Suppressor macrophage (primary cell): ENCODE results near the gene LILRA5.
"Not testable (repeated sequence)": the region's sequence is repeated elsewhere in the genome, so short reads cannot be mapped to it uniquely, and the experiment has no call there.

Experiments
- DNase-seq, 4 experiments: peaks; one replicate each; pipeline ENCODE4 v3.0.0-alpha.2; 2020 to 2022

LILRA5 gene

DNA sequence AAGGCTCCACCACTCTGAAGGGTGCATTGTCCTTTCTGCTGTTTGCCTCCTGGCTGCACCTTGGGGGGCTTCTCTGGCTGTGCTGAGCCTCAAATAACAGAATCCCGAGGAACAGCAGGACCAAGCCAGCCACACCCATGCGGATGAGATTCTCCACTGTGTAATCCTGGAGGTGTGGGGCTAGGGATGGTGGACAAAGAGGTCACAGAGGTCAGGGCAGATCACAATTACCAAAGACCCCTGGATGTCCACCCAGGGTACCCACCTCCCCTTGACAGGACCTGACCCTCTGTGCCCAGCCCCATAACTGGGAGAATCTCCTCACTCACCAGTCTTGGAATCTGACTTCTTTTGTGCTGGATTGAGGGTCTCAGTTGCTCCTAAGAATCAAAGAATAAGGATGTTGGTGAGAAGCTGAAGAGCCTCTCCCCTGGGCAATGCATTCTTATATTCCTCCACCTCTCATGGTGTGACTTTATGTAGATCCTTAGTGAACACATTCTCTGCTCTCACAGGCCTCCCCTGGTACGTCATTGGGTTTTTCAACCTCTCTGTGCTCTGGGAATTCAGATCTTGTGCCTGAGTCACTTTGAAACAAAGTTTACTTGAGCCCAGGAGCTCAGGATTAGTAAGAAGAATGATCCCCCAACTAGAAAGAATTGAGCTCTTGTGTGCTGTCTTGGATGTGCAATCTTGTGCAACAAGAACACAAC, 20.8 kb upstream of the LILRA5 start:
- no peak for DNase-seq

- DNase-seq, result no peak
Measured at GRCh38 chr19:54332149-54332548, 19.2 kb upstream of the LILRA5 start.

- DNase-seq, result no peak
Measured at GRCh38 chr19:54331626-54332025, 18.7 kb upstream of the LILRA5 start.

DNA sequence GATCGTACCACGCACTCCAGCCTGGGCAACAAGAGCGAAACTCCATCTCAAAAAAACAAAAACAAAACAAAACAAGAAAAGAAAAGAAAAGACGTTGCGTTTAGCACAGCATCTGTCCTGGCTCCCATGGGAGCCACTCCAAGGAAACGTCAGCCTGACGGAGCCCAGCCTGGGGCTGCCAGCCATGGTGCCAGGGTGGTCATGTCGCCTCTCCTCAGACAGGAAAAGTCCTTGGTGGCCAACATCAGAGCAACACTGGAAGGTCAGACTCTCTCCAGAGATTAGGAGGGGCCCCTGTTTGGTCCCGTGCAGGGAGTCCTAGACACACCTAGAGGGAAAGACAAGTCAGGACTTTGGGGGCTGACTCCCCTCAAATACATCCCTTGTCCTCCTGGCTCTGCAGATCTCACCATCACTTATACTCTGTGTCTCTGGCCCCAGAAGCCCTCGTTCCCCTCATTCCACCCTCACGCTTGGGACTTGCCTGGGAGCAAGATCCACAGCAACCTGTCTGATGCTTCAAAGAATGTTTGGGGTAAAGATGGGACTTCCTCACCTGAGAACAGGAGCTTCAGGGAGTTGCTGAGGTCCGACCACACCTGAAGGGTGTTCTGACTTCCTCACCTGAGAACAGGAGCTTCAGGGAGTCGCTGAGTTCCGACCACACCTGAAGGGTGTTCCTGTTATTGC, 16.7 kb upstream of the LILRA5 start:
- DNase-seq, result no peak

DNA sequence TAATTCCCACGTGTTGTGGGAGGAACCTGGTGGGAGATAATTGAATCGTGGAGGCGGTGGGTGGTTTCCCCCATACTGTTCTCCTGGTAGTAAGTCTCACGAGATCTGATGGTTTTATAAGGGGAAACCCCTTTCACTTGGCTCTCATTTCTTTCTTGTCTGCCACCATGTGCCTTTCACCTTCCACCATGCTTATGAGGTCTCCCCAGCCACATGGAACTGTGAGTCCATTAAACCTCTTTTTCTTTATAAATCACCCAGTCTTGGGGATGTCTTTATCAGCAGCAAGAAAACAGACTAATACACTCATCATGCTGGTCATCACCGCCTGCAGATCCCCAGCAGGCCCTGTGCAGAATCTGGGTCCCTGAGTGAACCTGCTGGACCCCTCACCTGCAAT, 15.8 kb upstream of the LILRA5 start:
- not testable (repeated sequence) for DNase-seq

DNA sequence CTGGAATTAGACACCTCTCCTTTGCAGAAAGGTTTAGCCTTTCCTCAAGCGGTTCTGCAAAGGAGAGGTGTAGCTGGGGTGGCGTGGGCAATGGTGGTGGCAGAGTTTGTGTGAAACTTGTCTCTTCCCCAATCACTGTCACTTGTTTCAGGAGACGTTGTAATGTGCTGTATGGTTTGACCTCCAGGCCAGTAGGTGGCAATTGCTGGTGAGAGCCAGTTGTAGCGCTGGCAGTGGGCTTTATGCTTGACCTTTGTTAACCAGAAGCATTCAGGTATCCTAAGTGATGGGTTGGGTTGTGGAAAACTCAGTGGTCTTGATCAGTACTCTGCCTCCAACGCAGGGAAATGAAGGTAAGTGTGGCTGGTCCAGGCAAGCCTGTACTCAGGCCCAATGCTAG, 12.7 kb upstream of the LILRA5 start:
- DNase-seq, result peak in 2 of 4 experiments; percentile 26 to 28

- peak; percentile 73 to 87 (median 80) for DNase-seq
Measured at GRCh38 chr19:54325194-54325621, 12.2 kb upstream of the LILRA5 start.

- no peak for DNase-seq
Measured at GRCh38 chr19:54324071-54324470, 11.1 kb upstream of the LILRA5 start.

- not testable (repeated sequence) for DNase-seq
Measured at GRCh38 chr19:54322934-54323333, 10.0 kb upstream of the LILRA5 start.

GRCh38 chr19:54322295-54322694, 9.3 kb upstream of the LILRA5 start:
- not testable (repeated sequence) for DNase-seq

GRCh38 chr19:54319892-54320670, 7.1 kb upstream of the LILRA5 start:
- peak; percentile 51 to 77 (median 71) for DNase-seq

DNA sequence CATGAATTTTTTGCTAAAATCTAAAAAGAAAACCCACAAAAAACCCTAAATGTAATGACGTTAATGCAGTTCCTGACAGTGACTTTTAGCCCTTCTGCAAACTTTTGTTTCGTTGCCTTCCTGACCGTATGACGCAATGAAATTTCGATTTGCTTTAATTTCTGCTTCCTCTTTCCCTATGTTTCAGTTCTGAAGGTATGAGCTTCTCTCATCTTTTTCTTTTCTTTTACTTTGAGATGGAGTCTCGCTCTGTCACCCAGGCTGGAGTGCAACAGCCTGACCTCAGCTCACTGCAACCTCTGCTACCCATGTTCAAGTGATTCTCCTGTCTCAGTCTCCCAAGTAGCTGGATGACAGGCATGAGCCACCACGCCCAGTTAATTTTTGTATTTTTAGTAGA, 6.1 kb upstream of the LILRA5 start:
- peak; percentile 70 to 92 (median 82) for DNase-seq

DNA sequence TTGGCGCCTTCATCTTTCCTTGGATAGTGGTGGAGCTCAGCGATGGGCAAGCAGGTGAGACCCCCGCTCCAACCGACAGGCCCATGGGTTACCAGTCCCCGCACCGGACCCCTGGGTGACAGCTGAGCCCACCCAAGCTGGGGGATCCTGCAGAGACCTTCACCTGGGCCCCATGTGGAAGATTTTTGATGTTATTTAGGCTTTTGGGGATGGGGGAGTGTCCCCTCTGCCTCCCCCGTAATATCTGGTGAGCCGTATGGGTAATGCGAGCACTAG, 4.9 kb upstream of the LILRA5 start:
- no peak for DNase-seq

DNA sequence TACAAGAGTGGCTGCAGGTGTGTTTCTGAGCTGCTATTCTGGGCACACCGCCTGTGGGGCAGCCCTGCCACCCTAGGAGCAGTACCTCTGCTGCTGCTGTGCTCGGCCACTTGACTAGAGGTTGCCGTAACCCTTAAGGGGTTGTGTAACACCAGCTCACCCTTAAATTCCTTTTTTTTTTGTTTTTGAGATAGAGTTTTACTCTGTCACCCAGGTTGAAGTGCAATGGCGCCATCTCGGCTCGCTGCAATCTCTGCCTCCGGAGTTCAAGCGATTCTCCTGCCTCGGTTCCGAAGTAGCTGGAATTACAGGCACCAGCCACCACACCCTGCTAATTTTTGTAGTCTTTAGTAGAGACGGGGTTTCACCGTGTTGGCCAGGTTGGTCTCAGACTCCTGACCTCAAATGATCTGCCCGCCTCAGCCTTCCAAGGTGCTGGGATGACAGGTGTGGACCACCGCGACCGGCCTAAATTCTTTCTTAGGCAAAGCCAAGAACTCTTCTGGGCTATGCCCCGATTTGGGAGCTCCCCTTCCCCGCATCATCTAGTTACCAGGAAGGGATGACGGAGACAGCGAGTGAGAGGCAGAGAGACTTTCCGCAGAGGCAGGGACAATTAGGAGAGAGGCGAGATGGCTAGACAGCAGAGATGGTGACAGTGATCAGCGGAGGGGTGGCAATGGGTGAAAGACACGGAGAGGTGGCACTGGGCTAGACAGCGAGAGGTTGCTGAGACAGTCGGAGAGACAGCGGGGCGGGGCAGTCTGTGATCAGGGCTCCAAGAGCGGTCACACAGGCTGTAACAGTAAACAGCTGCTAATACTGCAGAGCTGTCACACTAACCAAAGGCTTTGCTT, 4.4 kb upstream of the LILRA5 start:
- DNase-seq, result peak; percentile 38 to 75 (median 68)

- peak; percentile 72 to 83 (median 80) for DNase-seq
Measured at GRCh38 chr19:54316746-54317107, 3.8 kb upstream of the LILRA5 start.

GRCh38 chr19:54315956-54316355, 3.0 kb upstream of the LILRA5 start:
- no peak for DNase-seq

- no peak for DNase-seq
Measured at GRCh38 chr19:54312011-54312410, 955 bp downstream of the LILRA5 start.

GRCh38 chr19:54311486-54311885, 1.5 kb downstream of the LILRA5 start:
- no peak for DNase-seq

GRCh38 chr19:54310543-54310942, 2.4 kb downstream of the LILRA5 start:
- DNase-seq, result no peak

- no peak for DNase-seq
Measured at GRCh38 chr19:54309811-54310210, 3.2 kb downstream of the LILRA5 start.

DNA sequence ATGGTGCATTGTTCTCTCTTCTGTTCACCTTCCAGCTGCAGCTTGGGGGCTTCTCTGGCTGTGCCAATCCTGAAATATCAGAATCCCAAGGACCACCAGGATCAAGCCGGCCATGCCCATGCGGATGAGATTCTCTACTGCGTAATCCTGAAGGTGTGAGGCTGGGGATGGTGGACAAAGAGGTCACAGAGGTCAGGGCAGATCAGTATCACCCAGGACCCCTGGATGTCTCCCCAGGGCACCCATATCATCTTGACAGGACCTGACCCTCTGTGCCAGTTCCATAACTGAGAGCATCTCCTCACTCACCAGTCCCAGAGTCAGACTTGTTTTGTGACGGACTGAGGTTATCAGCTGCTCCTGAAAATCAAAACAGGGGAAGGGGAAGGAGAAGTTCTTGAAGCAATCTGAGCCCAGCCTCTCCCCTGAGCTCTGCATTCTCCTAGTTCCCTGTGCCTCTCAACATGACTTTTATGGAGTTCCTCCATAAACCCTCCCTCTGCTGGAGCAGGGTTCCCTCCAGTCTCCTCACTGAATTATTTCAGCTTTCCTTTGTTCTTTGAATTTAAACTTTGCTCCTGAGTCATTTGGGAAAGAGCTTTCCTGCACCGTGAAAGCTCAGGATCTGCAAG, 5.5 kb downstream of the LILRA5 start:
- DNase-seq, result peak in 3 of 4 experiments; percentile 43 to 61 (median 52)

DNA sequence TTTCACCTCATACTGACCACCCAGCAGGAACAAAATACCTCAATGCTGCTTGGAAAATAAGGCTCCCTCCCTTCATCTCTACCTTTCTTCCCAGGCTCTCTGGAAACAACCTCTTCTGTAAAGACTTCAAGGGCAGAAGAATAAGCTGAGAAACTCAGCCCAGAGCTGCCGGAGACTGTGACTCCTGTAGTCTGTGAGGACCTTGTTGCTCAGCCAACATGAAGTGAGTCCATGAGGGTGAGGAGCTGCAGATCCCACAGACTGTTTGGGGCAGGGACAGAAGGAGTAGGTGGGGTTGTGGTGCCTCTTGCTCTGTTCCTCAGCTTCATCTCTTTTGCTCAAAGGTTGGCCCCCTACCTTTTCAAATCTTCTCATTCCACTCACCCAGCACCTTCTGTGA, 7.8 kb downstream of the LILRA5 start:
- no peak for DNase-seq
